Parathyroid adenoma (tissue), 2 donors: ENCODE results near the gene KRTAP12-2.

Experiments
- H2AFZ ChIP-seq: fragments of 300-600 bp; sonication (generic); one replicate; pipeline ENCODE4 v1.7.0; 2017; ENCODE audit warnings: antibody characterized with exemption, mild to moderate bottlenecking
- H3K27ac ChIP-seq: fragments of 300-600 bp; sonication (generic); one replicate; pipeline ENCODE4 v1.7.0; 2017
- H3K27me3 ChIP-seq: fragments of 300-600 bp; sonication (generic); one replicate; pipeline ENCODE4 v1.7.0; 2017; ENCODE audit warnings: low read length; ENCODE audit not compliant: control insufficient read depth, insufficient read depth
- H3K36me3 ChIP-seq: fragments of 300-600 bp; sonication (generic); one replicate; pipeline ENCODE4 v1.7.0; 2017; ENCODE audit warnings: low read length; ENCODE audit not compliant: control insufficient read depth, insufficient read depth
- H3K4me1 ChIP-seq: fragments of 300-600 bp; sonication (generic); one replicate; pipeline ENCODE4 v1.7.0; 2017; ENCODE audit warnings: control low read depth
- H3K4me2 ChIP-seq: fragments of 300-600 bp; sonication (generic); one replicate; pipeline ENCODE4 v1.7.0; 2017; ENCODE audit warnings: low read length
- H3K4me3 ChIP-seq: fragments of 300-600 bp; sonication (generic); one replicate; pipeline ENCODE4 v1.7.0; 2017; ENCODE audit warnings: low read depth, low read length
- H3K79me2 ChIP-seq: fragments of 300-600 bp; sonication (generic); one replicate; pipeline ENCODE4 v1.7.0; 2017; ENCODE audit warnings: control low read depth
- H3K9ac ChIP-seq: fragments of 300-600 bp; sonication (generic); one replicate; pipeline ENCODE4 v1.7.0; 2017; ENCODE audit warnings: mild to moderate bottlenecking
- H3K9me3 ChIP-seq: fragments of 300-600 bp; sonication (generic); one replicate; pipeline ENCODE4 v1.7.0; 2017; ENCODE audit warnings: low read length; ENCODE audit not compliant: control insufficient read depth
- TF ChIP-seq, protein P1 (sequence below): fragments of 300-600 bp; sonication (generic); IDR thresholded peaks from one replicate; pipeline ENCODE4 v1.7.0; 2017; ENCODE audit warnings: antibody characterized with exemption, mild to moderate bottlenecking
- donor health status: primary hyperparathyroidism.

KRTAP12-2 gene

DNA sequence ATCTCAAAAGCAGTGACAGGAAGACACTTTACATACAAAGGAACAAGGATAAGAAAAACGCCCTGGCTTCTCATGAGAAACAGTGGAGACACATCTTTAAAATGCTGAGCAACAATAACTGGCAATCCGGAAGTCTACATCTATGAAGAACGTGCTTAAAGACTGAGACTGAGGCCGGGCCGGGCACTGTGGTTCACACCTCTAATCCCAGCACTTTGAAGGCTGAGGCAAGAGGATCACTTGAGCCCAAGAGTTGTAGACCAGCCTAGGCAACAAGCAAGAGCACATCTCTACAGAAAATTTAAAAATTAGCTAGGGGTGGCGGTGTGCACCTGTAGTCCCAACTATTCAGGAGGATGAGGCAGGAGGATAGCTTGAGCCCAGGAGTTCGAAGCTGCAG, 17.4 kb upstream of the KRTAP12-2 start:
- Histone ChIP-seq H3K4me1 (no peaks in the 10 kb centered on the region), H3K36me3 (no peaks in the 10 kb centered on the region), H3K4me2 (no peak overlapping the region), H3K27ac (no peak overlapping the region), H3K9me3 (no peaks in the 10 kb centered on the region), H3K4me3 (no peak overlapping the region), H3K79me2 (no peaks in the 10 kb centered on the region), H2AFZ (no peak overlapping the region), H3K27me3 (no peaks in the 10 kb centered on the region), H3K9ac (no peak overlapping the region)
- TF ChIP-seq, protein P1, sequence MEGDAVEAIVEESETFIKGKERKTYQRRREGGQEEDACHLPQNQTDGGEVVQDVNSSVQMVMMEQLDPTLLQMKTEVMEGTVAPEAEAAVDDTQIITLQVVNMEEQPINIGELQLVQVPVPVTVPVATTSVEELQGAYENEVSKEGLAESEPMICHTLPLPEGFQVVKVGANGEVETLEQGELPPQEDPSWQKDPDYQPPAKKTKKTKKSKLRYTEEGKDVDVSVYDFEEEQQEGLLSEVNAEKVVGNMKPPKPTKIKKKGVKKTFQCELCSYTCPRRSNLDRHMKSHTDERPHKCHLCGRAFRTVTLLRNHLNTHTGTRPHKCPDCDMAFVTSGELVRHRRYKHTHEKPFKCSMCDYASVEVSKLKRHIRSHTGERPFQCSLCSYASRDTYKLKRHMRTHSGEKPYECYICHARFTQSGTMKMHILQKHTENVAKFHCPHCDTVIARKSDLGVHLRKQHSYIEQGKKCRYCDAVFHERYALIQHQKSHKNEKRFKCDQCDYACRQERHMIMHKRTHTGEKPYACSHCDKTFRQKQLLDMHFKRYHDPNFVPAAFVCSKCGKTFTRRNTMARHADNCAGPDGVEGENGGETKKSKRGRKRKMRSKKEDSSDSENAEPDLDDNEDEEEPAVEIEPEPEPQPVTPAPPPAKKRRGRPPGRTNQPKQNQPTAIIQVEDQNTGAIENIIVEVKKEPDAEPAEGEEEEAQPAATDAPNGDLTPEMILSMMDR = no peak

DNA sequence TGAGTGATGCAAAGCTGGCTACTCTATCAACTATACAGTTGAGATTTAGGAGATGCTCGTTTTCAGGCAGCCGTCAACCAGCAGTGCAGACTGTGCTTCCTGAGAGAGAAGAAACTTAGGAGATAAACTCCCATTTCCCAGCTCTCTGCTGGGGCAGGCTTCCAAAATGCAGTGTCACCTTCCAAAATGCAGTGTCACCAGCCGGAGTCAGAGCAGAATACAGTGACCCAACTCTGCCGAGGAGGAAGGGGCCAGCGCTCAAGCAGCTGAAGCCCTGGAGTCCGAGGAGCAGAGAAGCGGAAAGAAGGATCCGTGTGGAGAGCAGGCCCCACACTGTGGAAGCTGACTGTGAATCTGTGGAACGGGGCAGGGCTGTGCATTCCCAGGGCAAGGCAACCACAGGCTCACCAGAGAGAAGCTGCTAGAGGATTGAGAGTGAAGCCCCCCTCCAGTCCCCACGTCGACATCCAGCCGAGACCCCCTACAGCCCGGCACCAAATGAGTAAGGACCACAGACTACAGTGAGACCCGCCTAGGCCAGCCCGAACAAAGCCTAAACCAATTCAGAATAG, 15.9 kb upstream of the KRTAP12-2 start:
- H2AFZ ChIP-seq = no peak overlapping the region
- TF ChIP-seq, protein P1 = no peak
- H3K9ac ChIP-seq = no peak overlapping the region
- H3K27ac ChIP-seq = no peak overlapping the region
- H3K36me3 ChIP-seq = no peaks in the 10 kb centered on the region
- H3K4me3 ChIP-seq = no peak overlapping the region
- H3K4me1 ChIP-seq = no peaks in the 10 kb centered on the region
- no peak overlapping the region for H3K4me2 ChIP-seq
- no peaks in the 10 kb centered on the region for H3K79me2 ChIP-seq
- H3K27me3 ChIP-seq = no peaks in the 10 kb centered on the region
- H3K9me3 ChIP-seq = no peaks in the 10 kb centered on the region

DNA sequence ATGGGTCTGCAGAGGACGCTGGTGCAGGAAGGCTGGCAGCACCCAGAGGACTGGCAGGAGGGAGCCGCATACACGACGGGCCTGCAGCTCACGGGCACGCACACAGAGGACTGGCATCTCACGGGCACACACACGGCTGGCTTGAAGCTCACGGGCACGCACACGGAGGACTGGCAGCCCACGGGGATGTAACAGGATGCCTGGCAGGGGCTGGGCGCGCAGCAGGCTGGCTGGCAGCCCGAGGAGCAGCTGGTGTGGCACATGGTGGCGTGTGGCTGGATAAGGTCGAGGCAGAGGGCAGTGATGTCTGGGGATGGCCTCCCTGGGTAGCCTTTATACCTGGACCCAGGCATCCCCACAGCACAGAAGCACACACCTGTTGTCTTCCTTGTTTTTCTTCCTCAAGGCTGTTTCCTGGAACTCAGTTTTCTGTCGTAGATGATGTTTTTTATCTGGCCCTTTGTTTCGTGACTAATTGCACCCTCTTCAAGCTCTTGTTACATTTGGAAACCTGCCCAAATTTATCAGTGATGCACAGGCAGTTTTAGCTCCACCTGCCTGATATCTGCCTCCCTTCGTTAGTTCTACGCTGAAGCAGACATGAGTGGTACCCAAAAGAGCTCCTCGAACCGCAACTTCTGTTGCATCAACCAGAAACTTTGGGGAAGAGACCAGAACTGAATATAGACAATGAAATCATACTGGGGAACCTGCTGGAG, 15.3 kb upstream of the KRTAP12-2 start, which contains the start of gene KRTAP12-1:
KRTAP12-1 (minus strand) TSS at position 303 of the 719 bp plus-strand sequence; CDS start at position 263, 40 bp downstream.
- Histone ChIP-seq H2AFZ (no peak within 1 kb of the TSS), H3K27me3 (no peaks in the 10 kb centered on the region), H3K9me3 (no peaks in the 10 kb centered on the region), H3K27ac (no peak within 1 kb of the TSS), H3K9ac (no peak within 1 kb of the TSS), H3K79me2 (no peaks in the 10 kb centered on the region), H3K4me3 (no peak within 1 kb of the TSS), H3K4me2 (no peak within 1 kb of the TSS), H3K4me1 (no peaks in the 10 kb centered on the region), H3K36me3 (no peaks in the 10 kb centered on the region)
- TF ChIP-seq, protein P1 = no peak

DNA sequence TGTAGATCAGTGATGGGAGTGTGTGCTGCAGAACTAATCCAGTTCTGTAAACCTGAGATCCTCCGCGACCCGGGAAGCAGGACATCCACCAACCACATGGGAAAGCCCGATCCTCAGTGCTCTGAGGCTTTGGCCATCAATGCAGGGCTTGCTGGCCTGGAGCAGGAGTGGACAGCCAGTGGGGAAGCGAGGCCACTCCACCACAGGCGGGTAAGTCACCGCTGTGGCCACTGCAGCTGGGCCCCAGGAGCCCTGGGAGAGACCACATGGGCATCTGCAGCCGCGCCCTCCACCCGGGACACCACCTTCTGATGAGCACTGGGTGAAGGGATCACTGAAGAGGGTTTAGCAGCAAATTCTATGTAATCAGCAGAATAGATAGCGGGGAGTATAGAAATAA, 14.4 kb upstream of the KRTAP12-2 start:
- Histone ChIP-seq H3K4me1 (no peaks in the 10 kb centered on the region), H3K27me3 (no peaks in the 10 kb centered on the region), H3K4me3 (no peak overlapping the region), H3K9me3 (no peaks in the 10 kb centered on the region), H3K79me2 (no peaks in the 10 kb centered on the region), H3K9ac (no peak overlapping the region), H3K27ac (no peak overlapping the region), H2AFZ (no peak overlapping the region), H3K4me2 (no peak overlapping the region), H3K36me3 (no peaks in the 10 kb centered on the region)
- TF ChIP-seq, protein P1 = no peak

DNA sequence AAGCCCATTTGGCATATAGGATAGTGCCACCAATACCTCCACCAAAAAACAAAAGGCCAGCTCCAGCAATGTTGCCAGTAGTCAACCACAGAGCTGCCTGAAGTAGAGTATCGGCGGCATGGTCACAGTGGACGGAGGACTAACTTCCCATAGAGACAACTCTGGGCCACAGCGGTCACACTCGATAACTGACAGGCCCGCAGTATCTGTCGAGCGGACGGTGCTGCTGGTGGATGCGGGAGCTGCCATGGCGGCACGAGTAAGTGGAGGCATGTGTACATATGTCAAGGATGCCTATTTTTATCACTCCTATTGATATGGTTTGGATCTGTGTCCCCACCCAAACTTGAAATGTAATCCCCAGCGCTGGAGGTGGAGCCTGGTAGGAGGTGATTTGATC, 11.2 kb upstream of the KRTAP12-2 start:
- no peaks in the 10 kb centered on the region for H3K9me3 ChIP-seq
- no peaks in the 10 kb centered on the region for H3K36me3 ChIP-seq
- no peak overlapping the region for H3K9ac ChIP-seq
- H3K27ac ChIP-seq = no peak overlapping the region
- H3K4me3 ChIP-seq = no peak overlapping the region
- H3K4me1 ChIP-seq = no peaks in the 10 kb centered on the region
- H2AFZ ChIP-seq = no peak overlapping the region
- H3K27me3 ChIP-seq = no peaks in the 10 kb centered on the region
- H3K4me2 ChIP-seq = no peak overlapping the region
- H3K79me2 ChIP-seq = no peaks in the 10 kb centered on the region
- TF ChIP-seq, protein P1 = no peak
